Iris pigment epithelial cell (primary cell): ENCODE results near the gene RPL7A.
"Not testable (repeated sequence)": the region's sequence is repeated elsewhere in the genome, so short reads cannot be mapped to it uniquely, and the experiment has no call there.

Experiments
- DNase-seq: peaks from one replicate; pipeline ENCODE4 v3.0.0-alpha.2; 2011; ENCODE audit warnings: low read depth

Gene RPL7A

DNA sequence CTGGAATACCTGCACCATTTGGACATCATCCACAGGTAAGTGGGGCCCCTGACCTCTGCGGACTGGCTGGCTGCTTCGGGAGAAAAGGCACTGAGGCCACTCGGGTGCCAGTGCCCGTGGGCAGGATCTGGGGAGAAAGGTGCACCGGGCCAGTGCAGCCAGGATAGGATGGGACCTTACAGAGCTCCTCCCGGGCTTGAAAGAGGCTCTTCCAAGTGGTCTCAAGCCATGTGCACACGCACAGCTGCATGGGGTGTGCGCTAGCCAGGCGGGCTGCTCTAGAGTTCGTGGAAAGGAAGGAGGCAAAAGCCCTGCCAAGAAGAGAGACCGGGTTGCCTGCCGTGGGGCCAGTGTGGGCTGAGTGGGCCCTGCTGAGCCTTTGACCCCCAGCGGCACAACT is 41.5 kb downstream of the RPL7A start:
- DNase-seq = no peak

DNA sequence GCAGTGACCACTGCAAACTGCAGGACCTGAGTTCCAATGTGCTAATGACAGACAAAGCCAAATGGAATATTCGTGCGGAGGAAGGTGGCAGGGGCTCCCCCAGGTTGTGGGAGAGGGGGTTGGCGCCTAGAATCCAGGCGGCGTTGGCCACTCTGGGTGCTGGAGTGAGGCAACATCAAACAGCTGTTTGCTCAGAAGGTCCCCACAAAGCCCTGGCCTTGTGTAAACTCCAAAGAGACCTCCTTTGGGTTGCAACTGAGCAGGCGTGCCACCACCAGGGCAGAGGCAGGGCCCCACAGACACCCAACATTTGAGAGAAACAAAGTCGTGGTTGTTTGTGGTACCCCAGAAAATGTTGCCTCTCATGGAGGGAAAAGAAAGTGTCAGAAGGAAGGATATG is 42.7 kb downstream of the RPL7A start:
- no peak for DNase-seq

DNA sequence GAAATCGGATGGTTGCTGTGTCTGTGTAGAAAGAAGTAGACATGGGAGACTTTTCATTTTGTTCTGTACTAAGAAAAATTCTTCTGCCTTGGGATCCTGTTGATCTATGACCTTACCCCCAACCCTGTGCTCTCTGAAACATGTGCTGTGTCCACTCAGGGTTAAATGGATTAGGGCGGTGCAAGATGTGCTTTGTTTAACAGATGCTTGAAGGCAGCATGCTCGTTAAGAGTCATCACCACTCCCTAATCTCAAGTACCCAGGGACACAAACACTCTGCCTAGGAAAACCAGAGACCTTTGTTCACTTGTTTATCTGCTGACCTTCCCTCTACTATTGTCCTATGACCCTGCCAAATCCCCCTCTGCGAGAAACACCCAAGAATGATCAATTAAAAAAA is 43.4 kb downstream of the RPL7A start:
- not testable (repeated sequence) for DNase-seq

DNA sequence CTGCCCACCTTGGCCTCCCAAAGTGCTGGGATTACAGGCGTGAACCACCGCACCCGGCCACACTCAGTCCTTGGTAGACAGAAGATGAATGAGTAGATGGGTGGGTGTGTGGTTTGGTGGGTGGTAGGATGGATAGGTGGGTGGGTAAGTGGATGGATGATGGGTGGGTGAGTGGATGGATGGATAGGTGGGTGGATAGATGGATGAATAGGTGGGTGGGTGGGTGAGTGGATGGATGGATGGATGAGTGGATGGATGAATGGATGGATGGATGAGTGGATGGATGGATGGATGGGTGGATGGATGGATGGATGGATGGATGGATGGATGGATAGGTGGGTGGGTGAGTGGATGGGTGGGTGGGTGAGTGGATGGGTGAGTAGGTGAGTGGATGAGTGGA is 44.3 kb downstream of the RPL7A start:
- not testable (repeated sequence) for DNase-seq

GRCh38 chr9:133393399-133393798 is 45.4 kb downstream of the RPL7A start:
- DNase-seq = no peak

GRCh38 chr9:133394687-133395271 is 46.8 kb downstream of the RPL7A start:
- no peak for DNase-seq

DNA sequence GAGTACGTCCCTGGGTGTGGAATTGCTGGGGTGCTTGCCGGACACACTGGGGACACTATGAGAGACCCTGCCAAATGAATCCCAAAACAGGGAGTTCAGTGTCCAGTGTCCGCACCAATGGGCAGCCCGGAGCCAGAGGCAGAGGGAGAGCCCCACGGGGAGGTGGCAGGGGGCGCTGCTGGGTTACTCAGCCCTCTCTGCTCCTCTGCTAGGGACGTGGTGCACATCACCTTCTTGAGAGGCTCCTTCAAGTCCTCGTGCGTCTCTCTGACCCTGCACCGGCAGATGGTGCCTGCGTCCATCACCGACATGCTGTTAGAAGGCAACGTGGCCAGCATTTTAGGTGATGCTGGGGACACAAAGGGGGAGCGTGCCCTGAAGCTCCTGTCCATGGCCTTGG is 48.9 kb downstream of the RPL7A start:
- no peak for DNase-seq

DNA sequence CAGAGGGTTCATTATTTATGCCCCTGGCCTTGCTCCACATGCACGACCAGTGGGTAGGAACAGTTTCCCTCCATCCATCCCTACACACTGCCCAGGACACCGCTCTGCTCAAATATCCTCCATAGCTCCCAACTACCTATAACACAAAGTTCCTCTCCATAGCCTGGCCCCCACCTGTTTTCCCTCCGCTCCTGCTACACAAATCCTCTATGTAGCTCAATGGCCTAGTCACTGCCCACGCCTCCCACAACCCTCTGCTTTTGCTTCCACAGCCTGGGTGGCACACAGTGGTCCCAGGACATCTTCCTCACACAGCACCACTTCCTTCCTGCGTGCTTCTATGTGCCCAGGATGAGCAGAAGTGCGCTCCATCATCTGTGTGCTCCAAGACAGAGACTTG is 49.4 kb downstream of the RPL7A start:
- DNase-seq = no peak

DNA sequence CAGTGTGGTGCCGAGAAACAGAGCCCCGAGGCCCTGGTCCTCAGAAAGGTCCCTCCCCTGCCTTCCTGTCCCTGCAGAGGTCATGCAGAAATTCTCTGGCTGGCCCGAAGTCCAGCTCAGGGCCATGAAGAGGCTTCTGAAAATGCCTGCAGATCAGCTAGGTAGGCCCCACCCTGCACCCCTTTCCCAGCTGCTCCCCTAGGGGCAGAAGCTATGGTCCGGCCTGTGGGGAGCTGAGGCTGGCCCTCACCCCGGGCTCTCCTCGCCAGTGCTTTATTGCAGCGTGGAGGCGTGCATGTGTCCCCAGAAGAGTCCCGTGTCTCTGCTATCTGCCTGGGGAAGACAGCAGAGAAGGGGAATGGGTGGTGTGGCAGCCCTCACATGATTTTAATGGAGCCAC is 49.9 kb downstream of the RPL7A start:
- no peak for DNase-seq

- no peak for DNase-seq
These were observed 52.3 kb downstream of the RPL7A start for GRCh38 chr9:133400292-133400691.
